Heart right ventricle (tissue), 16 donors: ENCODE results near the gene PDE4D. TPM values are rescaled to one million over a fixed set of nuclear protein-coding genes. Genes with fewer than 3 reads are reported as not detected.

Source experiments
- ATAC-seq, 8 donors: fragments of 200-7000 bp; cut with Tn5 transposase; one replicate each; pipeline ENCODE4 v1.9.1; 2020; ENCODE audit warnings: mild to moderate bottlenecking in 8 of 8, moderate library complexity in 8 of 8, moderate number of reproducible peaks in 1 of 8
- DNase-seq, 2 donors: peaks; one replicate each; pipeline ENCODE4 v3.0.0-alpha.2; 2020
- H3K27ac ChIP-seq, 10 donors: fragments of 200-600 bp; sonication (generic) in 2 of 10; one replicate each; pipeline versions ENCODE4 v1.5.0 to v1.8.0; 2020 to 2022; ENCODE audit warnings: mild to moderate bottlenecking in 3 of 10
- H3K27me3 ChIP-seq, 7 donors: fragments of 200-600 bp; one replicate each; pipeline ENCODE4 v1.8.0; 2021 to 2022; ENCODE audit warnings: mild to moderate bottlenecking in 2 of 7
- H3K36me3 ChIP-seq, 9 donors: fragments of 200-600 bp; sonication (generic) in 1 of 9; one replicate each; pipeline versions ENCODE4 v1.5.0 to v1.8.0; 2020 to 2022; ENCODE audit warnings: mild to moderate bottlenecking in 2 of 9
- H3K4me1 ChIP-seq, 9 donors: fragments of 200-600 bp; sonication (generic) in 1 of 9; one replicate each; pipeline versions ENCODE4 v1.5.0 to v1.8.0; 2020 to 2022; ENCODE audit warnings: mild to moderate bottlenecking in 4 of 9
- H3K4me3 ChIP-seq, 10 donors: fragments of 200-600 bp; sonication (generic) in 2 of 10; one replicate each; pipeline versions ENCODE4 v1.5.0 to v1.8.0; 2020 to 2022; ENCODE audit warnings: mild to moderate bottlenecking in 7 of 10, moderate library complexity in 2 of 10
- H3K9me3 ChIP-seq, 11 donors: fragments of 200-600 bp in 10 of 11; sonication (generic) in 2 of 11; one replicate each; pipeline versions ENCODE4 v1.5.0 to v1.8.0; 2013 to 2022; ENCODE audit warnings: mild to moderate bottlenecking in 2 of 11, control low read depth in 1 of 11, moderate library complexity in 1 of 11
- WGBS, 2 donors: extraction: QIAGEN DNeasy Blood & Tissue Kit; methylation state at CpG; one replicate each; pipeline ENCODE4 v1.1.7; 2013; ENCODE audit warnings: inconsistent platforms in 1 of 2; 5-methylcytosine and 5-hydroxymethylcytosine counted together
- intact Hi-C, 10 donors: fragments of 100-400 bp; cut with DNase I; formaldehyde crosslinking; loops; one replicate each; pipeline versions ENCODE4 v1.11.1 to v1.14.2; 2022
- polyA plus RNA-seq, 2 donors: library from polyadenylated mRNA; stranded (reverse); fragments of 200-250 nt; gene quantifications; one replicate each; pipeline ENCODE4 v1.2.3, GENCODE V29; 2013
- total RNA-seq, 10 donors: library from RNA; stranded (reverse); fragmentation: NEBNext Ultra II Directional in 3 of 10; extraction: Animal tissue kit (Norgen Biotek cat#: 25700) in 3 of 10; gene quantifications; one replicate each; pipeline versions ENCODE4 v1.2.1 to v1.2.4, GENCODE V29; 2021 to 2023
- TF ChIP-seq, protein P1 (sequence below), 9 donors: fragments of 200-600 bp; sonication (generic) in 2 of 9; IDR thresholded peaks; one replicate each; pipeline versions ENCODE4 v1.5.0 to v1.8.0; 2021 to 2022; ENCODE audit warnings: antibody characterized with exemption in 9 of 9, mild to moderate bottlenecking in 5 of 9, moderate library complexity in 1 of 9
- donor health status: Arrhythmogenic right ventricular cardiomyopathy.
- donor health status: ischemic (EF 13 %, LVEDD 7.1; RV severe dilation, severe dysfunction).
- donor health status: healthy with polysubstance abuse.
- donor health status: DM: no; HTN: yes; CAD: no.
- donor health status: DM: no; HTN: no; CAD: no.
- donor health status: ischemic (EF 25% LVEDD 6.9; RV normal size, moderate dysfunction).
- donor health status: ischemic (EF 25% LVEDD 5.7; RV mildly dilated, moderate dysfunction).
- donor health status: healthy.
- donor health status: DM: yes; HTN: yes; CAD: no.
- donor health status: Ischemic cardiomyopathy.
- donor health status: ischemic (EF 35%, LVEDD 5.7; RV mildly dilated, moderate dysfunction).
- donor health status: nonischemic (EF 11% LVEDD 7.7; RV severe dilation, severe dysfunction).
- donor health status: DM: yes; HTN: yes; CAD: no.
- donor health status: PGD.
- donor health status: ischemic (EF 29% LVEDD 5.4; RV normal size, mild dysfunction).
- donor health status: nonischemic (EF 23%, LVEDD 6.1; RV moderate dilation, normal function).

Gene PDE4D
- total and polyA plus RNA-seq, 12 donors = 5.8 to 83.2 (median 39.5) TPM

- DNase-seq (no peak), ATAC-seq (peak; percentile 25 to 71 (median 56))
- Histone ChIP-seq H3K36me3 (no peaks in the 10 kb centered on the region), H3K4me1 (peaks cover 0 to 38% (median 29%) of the 10 kb centered on the region in 9 donors), H3K27me3 (no peaks in the 10 kb centered on the region), H3K4me3 (no peak overlapping the region), H3K27ac (peak overlapping the region in 6 of 10 donors; percentile 11 to 61 (median 20)), H3K9me3 (no peaks in the 10 kb centered on the region)
- intact Hi-C loops = no loop called here
- 36 to 41% methylated on average over 3 of the region's 3 CpGs for WGBS, 2 donors
- TF ChIP-seq, protein P1, sequence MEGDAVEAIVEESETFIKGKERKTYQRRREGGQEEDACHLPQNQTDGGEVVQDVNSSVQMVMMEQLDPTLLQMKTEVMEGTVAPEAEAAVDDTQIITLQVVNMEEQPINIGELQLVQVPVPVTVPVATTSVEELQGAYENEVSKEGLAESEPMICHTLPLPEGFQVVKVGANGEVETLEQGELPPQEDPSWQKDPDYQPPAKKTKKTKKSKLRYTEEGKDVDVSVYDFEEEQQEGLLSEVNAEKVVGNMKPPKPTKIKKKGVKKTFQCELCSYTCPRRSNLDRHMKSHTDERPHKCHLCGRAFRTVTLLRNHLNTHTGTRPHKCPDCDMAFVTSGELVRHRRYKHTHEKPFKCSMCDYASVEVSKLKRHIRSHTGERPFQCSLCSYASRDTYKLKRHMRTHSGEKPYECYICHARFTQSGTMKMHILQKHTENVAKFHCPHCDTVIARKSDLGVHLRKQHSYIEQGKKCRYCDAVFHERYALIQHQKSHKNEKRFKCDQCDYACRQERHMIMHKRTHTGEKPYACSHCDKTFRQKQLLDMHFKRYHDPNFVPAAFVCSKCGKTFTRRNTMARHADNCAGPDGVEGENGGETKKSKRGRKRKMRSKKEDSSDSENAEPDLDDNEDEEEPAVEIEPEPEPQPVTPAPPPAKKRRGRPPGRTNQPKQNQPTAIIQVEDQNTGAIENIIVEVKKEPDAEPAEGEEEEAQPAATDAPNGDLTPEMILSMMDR (IDR thresholded peaks at IDR 0.05) = no peak
Measured at GRCh38 chr5:59299006-59299405, 594.5 kb downstream of the PDE4D start.

- WGBS, 2 donors = 18 to 20% methylated on average over 5 of the region's 5 CpGs
- TF ChIP-seq, protein P1 (IDR thresholded peaks at IDR 0.05) = no peak
- ATAC-seq (peak in 7 of 8 donors; percentile 41 to 63 (median 50)), DNase-seq (no peak)
- H3K4me3 ChIP-seq = peak overlapping the region in 9 of 10 donors; percentile 12 to 53 (median 38)
- intact Hi-C loops = loop anchor here in 1 of 10 donors (2.0 kb wide), 1 partner anchor 20 kb away; no protein-coding TSS in a partner anchor
- H3K9me3 ChIP-seq = no peaks in the 10 kb centered on the region
- no peaks in the 10 kb centered on the region for H3K27me3 ChIP-seq
- no peaks in the 10 kb centered on the region for H3K36me3 ChIP-seq
- peaks cover 0 to 38% (median 29%) of the 10 kb centered on the region in 9 donors for H3K4me1 ChIP-seq
- H3K27ac ChIP-seq = peak overlapping the region in 7 of 10 donors; percentile 26 to 87 (median 73)
Measured at GRCh38 chr5:59296317-59297264, 596.9 kb downstream of the PDE4D start.

- Histone ChIP-seq H3K36me3 (no peaks in the 10 kb centered on the region), H3K27ac (no peak overlapping the region), H3K9me3 (no peaks in the 10 kb centered on the region), H3K4me1 (peaks cover 0 to 29% (median 23%) of the 10 kb centered on the region in 9 donors), H3K27me3 (no peaks in the 10 kb centered on the region), H3K4me3 (no peak overlapping the region)
- intact Hi-C loops = no loop called here
- ATAC-seq (no peak), DNase-seq (no peak)
- WGBS, 2 donors = 95% methylated on average over 4 of the region's 4 CpGs
- TF ChIP-seq, protein P1 (IDR thresholded peaks at IDR 0.05) = no peak
Measured at GRCh38 chr5:59293700-59294099, 599.8 kb downstream of the PDE4D start.

DNA sequence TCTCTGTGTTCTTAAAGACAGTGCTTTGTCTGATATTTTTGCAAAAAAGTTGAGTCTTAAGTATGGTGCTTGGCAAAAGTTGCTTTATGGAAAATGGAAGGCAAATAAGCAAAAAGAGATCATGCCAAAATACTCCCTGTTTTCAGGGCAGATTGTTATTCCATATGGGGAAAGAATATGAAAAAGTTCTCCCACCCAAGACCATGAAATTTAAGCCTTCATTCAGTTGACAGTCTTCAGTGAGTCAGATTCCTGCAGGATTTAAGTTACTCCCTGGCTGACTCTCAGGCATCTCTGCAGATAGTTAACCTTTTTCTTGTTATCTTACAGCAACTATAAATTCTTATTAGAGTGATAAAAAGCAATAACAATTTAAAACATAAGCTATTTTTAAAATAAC is 601.6 kb downstream of the PDE4D start:
- intact Hi-C loops = no loop called here
- ATAC-seq = no peak

More for the DNA sequence above, 601.6 kb downstream of the PDE4D start:
- H3K4me3 ChIP-seq = no peak overlapping the region
- no peaks in the 10 kb centered on the region for H3K27me3 ChIP-seq
- DNase-seq = no peak
- H3K9me3 ChIP-seq = no peaks in the 10 kb centered on the region
- H3K4me1 ChIP-seq = peaks cover 0 to 26% (median 7%) of the 10 kb centered on the region in 9 donors
- no peaks in the 10 kb centered on the region for H3K36me3 ChIP-seq
- TF ChIP-seq, protein P1 (IDR thresholded peaks at IDR 0.05) = no peak
- no peak overlapping the region for H3K27ac ChIP-seq
